GM08714 (cell line): ENCODE measurements around the gene VN1R2.
"Not testable (repeated sequence)": the region's sequence is repeated elsewhere in the genome, so short reads cannot be mapped to it uniquely, and the experiment has no call there.

Source experiments
- H3K4me3 ChIP-seq: fragments of 200-500 bp; sonication (Bioruptor generic); 2 replicates; pipeline ENCODE4 v1.5.1; 2014; ENCODE audit warnings: mild to moderate bottlenecking, low read length, inconsistent platforms
- ZNF274 ChIP-seq: IDR thresholded peaks from 2 replicates; pipeline ENCODE4 v1.6.1; 2012; ENCODE audit warnings: mild to moderate bottlenecking, low read depth, low read length

Gene VN1R2

DNA sequence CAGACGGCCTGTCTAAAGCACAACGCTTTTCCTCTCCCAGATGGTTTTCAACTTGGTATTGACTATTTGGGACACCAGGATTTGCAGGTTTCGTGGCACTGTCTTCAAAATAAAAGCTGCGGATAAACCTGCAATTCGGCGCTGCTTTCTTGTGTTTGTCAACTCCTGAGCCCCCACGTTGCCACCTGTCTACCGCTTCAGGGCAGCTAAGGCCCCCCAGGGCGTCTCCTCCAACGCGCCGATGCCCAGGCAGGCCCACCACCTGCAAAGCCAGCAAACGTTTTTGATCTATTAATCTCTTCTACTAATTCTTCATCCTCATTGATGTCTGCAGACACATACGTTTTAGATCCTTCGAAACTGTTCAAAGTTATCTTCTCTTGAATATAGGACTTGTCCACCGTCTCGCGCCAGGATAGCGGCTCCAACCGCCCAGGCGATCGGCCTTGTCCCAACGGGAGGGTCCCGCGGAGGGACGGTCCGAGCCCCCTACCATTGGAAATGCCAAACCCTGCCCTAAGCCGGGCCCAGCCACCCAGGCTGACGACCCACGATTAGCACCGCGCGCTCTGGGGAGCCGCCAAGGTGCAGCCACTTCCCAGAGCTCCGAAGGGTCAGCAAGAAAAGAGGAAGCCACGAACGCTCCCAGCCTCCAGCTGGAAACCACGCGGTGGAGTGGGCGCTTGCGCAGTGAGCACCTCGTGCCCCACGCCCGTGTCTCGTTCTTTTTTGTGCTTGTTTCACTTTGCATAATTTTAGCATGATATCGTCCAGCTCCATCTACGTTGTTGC, 32.9 kb downstream of the VN1R2 start:
- no peak for TF ChIP-seq ZNF274
- H3K4me3 ChIP-seq = no peak overlapping the region

- no peak for TF ChIP-seq ZNF274
Measured at GRCh38 chr19:53294786-53295441, 36.8 kb downstream of the VN1R2 start.

DNA sequence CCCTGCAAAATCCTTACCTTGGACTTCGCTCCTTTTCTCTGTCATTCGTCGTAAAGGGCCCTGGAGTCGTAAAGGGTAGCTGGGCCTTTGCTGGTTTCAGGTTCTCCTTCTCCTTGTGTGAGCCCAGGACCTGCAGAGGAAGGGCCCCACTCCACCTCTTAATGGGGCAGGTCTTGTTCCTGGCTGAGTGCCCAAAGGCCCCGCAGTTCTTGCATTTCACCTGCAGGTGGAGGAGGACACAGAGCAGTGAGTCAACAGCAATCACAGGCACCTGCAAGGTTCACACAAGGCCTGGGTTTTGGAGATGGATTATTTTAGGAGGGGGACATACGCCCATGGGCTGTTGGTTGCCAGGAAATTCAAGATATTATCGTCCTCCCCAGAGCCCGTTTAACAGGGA, 43.2 kb downstream of the VN1R2 start:
- H3K4me3 ChIP-seq = not testable (repeated sequence)

More at GRCh38 chr19:53294786-53295441, 36.8 kb downstream of the VN1R2 start:
- H3K4me3 ChIP-seq = no peak overlapping the region

- TF ChIP-seq ZNF274 = no peak
- H3K4me3 ChIP-seq = no peak overlapping the region
Measured at GRCh38 chr19:53308339-53308811, 50.3 kb downstream of the VN1R2 start.
